DMS114 treated with DMSO at 0.1 percent for 48 hours (cell line): ENCODE measurements around the gene CD3G.
"Not testable (repeated sequence)": the region's sequence is repeated elsewhere in the genome, so short reads cannot be mapped to it uniquely, and the experiment has no call there.

Source experiments
- DNase-seq: peaks from one replicate; lab custom pipeline; 2025; ENCODE audit not compliant: unreplicated experiment; lab: John Stamatoyannopoulos, UW

CD3G gene

GRCh38 chr11:118343981-118344515 lies at the start of gene CD3G:
TSS of gene CD3G (plus strand) at chr11:118344344. CDS start at chr11:118344424, 80 bp downstream.
- no peak for DNase-seq

GRCh38 chr11:118295199-118295598 lies 48.9 kb upstream of the CD3G start:
- DNase-seq = no peak

GRCh38 chr11:118295815-118296454 lies 48.2 kb upstream of the CD3G start:
- no peak for DNase-seq

- no peak for DNase-seq
These were observed 42.4 kb upstream of the CD3G start for GRCh38 chr11:118301600-118302195.

- no peak for DNase-seq
These were observed 39.9 kb upstream of the CD3G start for GRCh38 chr11:118304227-118304567.

GRCh38 chr11:118304568-118305248 lies 39.4 kb upstream of the CD3G start, which contains the start of gene CD3E:
TSS of gene CD3E (plus strand) at chr11:118304730. CDS start at chr11:118304953, 223 bp downstream.
- no peak for DNase-seq

- DNase-seq = no peak
These were observed 38.4 kb upstream of the CD3G start for GRCh38 chr11:118305726-118306125.

GRCh38 chr11:118306556-118306955 lies 37.6 kb upstream of the CD3G start:
- DNase-seq = no peak

GRCh38 chr11:118308995-118309528 lies 35.1 kb upstream of the CD3G start:
- not testable (repeated sequence) for DNase-seq

GRCh38 chr11:118310271-118310670 lies 33.9 kb upstream of the CD3G start:
- no peak for DNase-seq

- no peak for DNase-seq
These were observed 33.2 kb upstream of the CD3G start for GRCh38 chr11:118310781-118311485.

GRCh38 chr11:118311518-118311917 lies 32.6 kb upstream of the CD3G start:
- no peak for DNase-seq

GRCh38 chr11:118312328-118312727 lies 31.8 kb upstream of the CD3G start:
- no peak for DNase-seq

GRCh38 chr11:118313242-118313641 lies 30.9 kb upstream of the CD3G start:
- no peak for DNase-seq

GRCh38 chr11:118314988-118315411 lies 29.1 kb upstream of the CD3G start:
- no peak for DNase-seq

GRCh38 chr11:118318124-118318523 lies 26.0 kb upstream of the CD3G start:
- DNase-seq = no peak

- DNase-seq = no peak
These were observed 25.4 kb upstream of the CD3G start for GRCh38 chr11:118318581-118319336.

GRCh38 chr11:118319337-118319707 lies 24.8 kb upstream of the CD3G start:
- no peak for DNase-seq

- DNase-seq = no peak
These were observed 23.6 kb upstream of the CD3G start for GRCh38 chr11:118320515-118320914.

GRCh38 chr11:118321386-118322082 lies 22.6 kb upstream of the CD3G start:
- no peak for DNase-seq
